B cell (primary cell): ENCODE data around the gene SNRNP70. TPM values are rescaled to one million over a fixed set of nuclear protein-coding genes. Genes with fewer than 3 reads are reported as not detected.
"Not testable (repeated sequence)": the region's sequence is repeated elsewhere in the genome, so short reads cannot be mapped to it uniquely, and the experiment has no call there.

ENCODE experiments used
- ATAC-seq: fragments of 200-7000 bp; cut with Tn5 transposase; one replicate; pipeline ENCODE4 v1.10.0; 2021; ENCODE audit warnings: low read depth, mild to moderate bottlenecking, moderate number of reproducible peaks, moderate library complexity
- CTCF ChIA-PET: fragments of 350-600 bp; sonication (Branson Sonifier 250); formaldehyde crosslinking; loops from one replicate; lab custom pipeline; 2021; ENCODE audit warnings: antibody characterized with exemption, inconsistent platforms; lab: Charles Lee
- POLR2A ChIA-PET: fragments of 350-600 bp; sonication (Branson Sonifier 250); formaldehyde crosslinking; loops from one replicate; lab custom pipeline; 2021; ENCODE audit warnings: antibody characterized with exemption; lab: Charles Lee
- DNase-seq: peaks from one replicate; pipeline ENCODE4 v3.0.0; 2013
- H2AFZ ChIP-seq: 2 replicates; pipeline ENCODE4 v1.6.1; 2012; ENCODE audit warnings: mild to moderate bottlenecking, low read depth, low read length; ENCODE audit not compliant: insufficient read depth, poor library complexity, severe bottlenecking
- H3K27ac ChIP-seq, 2 donors: 1 replicate in 1 of 2; 2 replicates in 1 of 2; pipeline ENCODE4 v1.5.1; 2012 to 2013; ENCODE audit warnings: low read length in 2 of 2, mild to moderate bottlenecking in 2 of 2, moderate library complexity in 1 of 2
- H3K27me3 ChIP-seq, 4 experiments: fragments of 200-600 bp in 1 of 4; sonication (generic) in 1 of 4; replicated peaks in 1 of 4; 1 replicate in 2 of 4; 2 replicates in 2 of 4; pipeline versions ENCODE4 v1.6.1 to v1.7.0; 2013 to 2016; ENCODE audit warnings: low read length in 3 of 4, mild to moderate bottlenecking in 2 of 4, mixed read lengths in 1 of 4, moderate library complexity in 1 of 4; ENCODE audit not compliant: insufficient read depth in 4 of 4, control insufficient read depth in 3 of 4; ENCODE audit errors: control extremely low read depth in 1 of 4
- H3K36me3 ChIP-seq, 2 experiments: replicated peaks in 1 of 2; 1 replicate in 1 of 2; 2 replicates in 1 of 2; pipeline versions ENCODE4 v1.6.1 to v1.7.1; 2013; ENCODE audit warnings: low read length in 1 of 2; ENCODE audit not compliant: insufficient read depth in 2 of 2, control insufficient read depth in 1 of 2; ENCODE audit errors: control extremely low read depth in 1 of 2, extremely low read depth in 1 of 2
- H3K4me1 ChIP-seq, 2 donors: fragments of 200-600 bp in 1 of 2; sonication (generic) in 1 of 2; 1 replicate in 1 of 2; 2 replicates in 1 of 2; pipeline versions ENCODE4 v1.5.1 to v1.6.1; 2013 to 2017; ENCODE audit warnings: low read length in 2 of 2; ENCODE audit not compliant: control insufficient read depth in 2 of 2, insufficient read depth in 2 of 2
- H3K4me2 ChIP-seq: replicated peaks from 2 replicates; pipeline ENCODE3; 2012; ENCODE audit warnings: mild to moderate bottlenecking, low read depth, low read length; ENCODE audit not compliant: poor library complexity, severe bottlenecking
- H3K4me3 ChIP-seq, 5 experiments: fragments of 200-600 bp in 1 of 5; sonication (generic) in 1 of 5; 1 replicate in 3 of 5; 2 replicates in 2 of 5; pipeline versions ENCODE4 v1.5.1 to v1.7.0; 2011 to 2016; ENCODE audit warnings: low read length in 4 of 5, mild to moderate bottlenecking in 4 of 5, low read depth in 2 of 5, control low read depth in 1 of 5, moderate library complexity in 1 of 5; ENCODE audit not compliant: insufficient read depth in 1 of 5; ENCODE audit errors: control extremely low read depth in 1 of 5, extremely low read depth in 1 of 5
- H3K79me2 ChIP-seq: fragments of 200-600 bp; sonication (generic); one replicate; pipeline ENCODE4 v1.6.0; 2016; ENCODE audit warnings: low read length; ENCODE audit not compliant: control insufficient read depth, insufficient read depth
- H3K9ac ChIP-seq: fragments of 200-600 bp; sonication (generic); 2 replicates; pipeline ENCODE4 v1.6.1; 2017; ENCODE audit warnings: mild to moderate bottlenecking, low read length, moderate library complexity
- H3K9me3 ChIP-seq, 3 donors: one replicate each; pipeline versions ENCODE4 v1.6.1 to v1.7.1; 2013; ENCODE audit warnings: low read length in 2 of 3; ENCODE audit not compliant: control insufficient read depth in 2 of 3, insufficient read depth in 1 of 3; ENCODE audit errors: control extremely low read depth in 1 of 3
- H4K20me1 ChIP-seq: 2 replicates; pipeline ENCODE4 v1.6.0; 2012; ENCODE audit warnings: mild to moderate bottlenecking, low read length; ENCODE audit not compliant: insufficient read depth, control insufficient read depth, poor library complexity, severe bottlenecking
- H3K27ac Mint-ChIP-seq: one replicate; pipeline ENCODE4 v1.8.0; 2021; ENCODE audit warnings: mixed read lengths
- H3K27me3 Mint-ChIP-seq: one replicate; pipeline ENCODE4 v1.8.0; 2021; ENCODE audit warnings: mixed read lengths
- H3K4me1 Mint-ChIP-seq: one replicate; pipeline ENCODE4 v1.8.0; 2021; ENCODE audit warnings: mixed read lengths
- H3K4me3 Mint-ChIP-seq: one replicate; pipeline ENCODE4 v1.8.0; 2021; ENCODE audit warnings: mixed read lengths
- H3K9me3 Mint-ChIP-seq: one replicate; pipeline ENCODE4 v1.8.0; 2022; ENCODE audit warnings: mixed read lengths; ENCODE audit not compliant: insufficient read depth
- EZH2 ChIP-seq: IDR thresholded peaks from 2 replicates; pipeline ENCODE4 v1.6.1; 2012; ENCODE audit warnings: borderline replicate concordance, low read depth, mild to moderate bottlenecking, moderate library complexity, low read length; ENCODE audit not compliant: insufficient read depth, poor library complexity, severe bottlenecking
- WGBS: methylation state at CpG from one replicate; pipeline ENCODE4 v1.1.5; 2013; ENCODE audit warnings: missing lambda C conversion rate; ENCODE audit not compliant: insufficient coverage; 5-methylcytosine and 5-hydroxymethylcytosine counted together
- intact Hi-C: fragments of 100-400 bp; cut with micrococcal nuclease; formaldehyde crosslinking; loops from one replicate; pipeline ENCODE4 v1.10.0; 2022
- polyA plus RNA-seq: library from polyadenylated mRNA; depleted of rRNA; stranded (reverse); fragments of >200 nt; gene quantifications from 2 replicates; pipeline ENCODE4 v1.2.3, GENCODE V29; 2012
- total RNA-seq, 2 donors: library from RNA; stranded (reverse); fragments of 120-200 nt in 1 of 2; gene quantifications; 1 replicate in 1 of 2; 2 replicates in 1 of 2; pipeline versions ENCODE4 v1.2.3 to v1.2.4, GENCODE V29; 2013 to 2022
- TF ChIP-seq, protein P1 (sequence below): fragments of 200-600 bp; IDR thresholded peaks from one replicate; pipeline ENCODE4 v1.8.0; 2022; ENCODE audit warnings: antibody characterized with exemption, mild to moderate bottlenecking

SNRNP70 gene
- total and polyA plus RNA-seq, 2 donors (not counting 1 experiment from before 2014, with no cell fraction given): 598 to 954 TPM

DNA sequence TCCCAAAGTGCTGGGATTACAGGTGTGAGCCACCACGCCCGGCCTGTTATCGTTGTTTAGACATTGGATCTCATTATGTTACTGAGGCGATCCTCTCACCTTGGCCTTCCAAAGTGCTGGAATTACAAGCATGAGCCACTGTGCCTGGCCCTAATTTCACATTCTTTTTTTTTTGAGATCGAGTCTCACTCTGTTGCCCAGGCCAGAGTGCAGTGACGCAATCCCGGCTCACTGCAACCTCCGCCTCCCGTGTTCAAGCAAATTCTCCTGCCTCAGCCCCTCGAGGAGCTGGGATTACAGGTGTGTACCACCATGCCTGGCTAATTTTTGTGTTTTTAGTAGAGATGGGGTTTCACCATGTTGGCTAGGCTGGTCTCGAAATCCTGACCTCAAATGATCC is 38.0 kb downstream of the SNRNP70 start:
- H3K4me1 ChIP-seq: peaks cover 15 to 22% of the 10 kb centered on the region in 2 donors
- H2AFZ ChIP-seq, H3K27ac Mint-ChIP-seq, H3K9me3 Mint-ChIP-seq, H3K36me3 ChIP-seq, H3K9me3 ChIP-seq, H3K4me3 Mint-ChIP-seq, intact Hi-C loops, H3K4me3 ChIP-seq, DNase-seq, POLR2A ChIA-PET, H3K27ac ChIP-seq, H4K20me1 ChIP-seq, H3K79me2 ChIP-seq, H3K27me3 Mint-ChIP-seq, H3K4me2 ChIP-seq, H3K9ac ChIP-seq, ATAC-seq: not testable (repeated sequence)
- H3K4me1 Mint-ChIP-seq: peaks cover 21% of the 10 kb centered on the region
- CTCF ChIA-PET: interaction anchor here (0.7 kb wide), 1 partner anchor 17 kb away, joined by 4 read pairs; no protein-coding TSS in a partner anchor
- H3K27me3 ChIP-seq: peaks cover 0 to 11% (median 2%) of the 10 kb centered on the region in 4 experiments
- 94% methylated on average over 11 of the region's 11 CpGs for WGBS

DNA sequence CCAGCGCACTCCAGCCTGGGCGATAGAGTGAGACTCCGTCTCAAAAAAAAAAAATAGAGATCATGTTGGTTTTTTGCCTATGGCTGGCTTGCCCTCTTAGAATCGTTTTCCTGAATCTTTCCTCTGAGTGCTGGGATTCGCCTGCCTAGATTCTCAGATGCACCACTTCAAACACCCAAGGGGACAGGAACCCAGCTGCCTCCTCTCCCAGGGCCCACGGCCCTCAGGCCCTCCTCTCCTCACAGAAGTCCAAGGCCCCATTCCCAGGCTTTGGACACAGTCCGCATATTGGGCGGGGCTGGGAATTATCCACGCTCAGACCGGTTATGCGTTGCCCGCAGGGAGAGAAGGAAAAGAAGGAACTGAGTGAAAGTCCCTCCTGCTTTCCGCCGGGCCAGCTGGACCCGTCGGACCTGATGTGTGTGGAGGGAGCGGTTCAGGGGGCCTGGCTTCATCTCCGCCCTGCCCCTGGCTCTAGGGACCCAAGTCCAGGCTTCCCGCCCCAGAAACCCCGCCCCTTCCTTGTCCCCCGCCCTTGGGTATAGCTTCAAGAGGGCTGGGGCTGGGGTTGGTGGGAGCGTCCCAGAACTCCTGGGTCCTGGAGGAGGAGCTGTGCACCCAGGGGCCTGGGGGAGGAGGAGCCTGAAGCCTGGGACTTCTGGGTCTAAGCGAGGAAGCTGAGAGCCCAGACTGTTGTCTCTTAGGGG is 39.9 kb downstream of the SNRNP70 start:
- ATAC-seq (no peak), DNase-seq (no peak)
- Histone ChIP-seq H3K4me1 (peaks cover 13 to 16% of the 10 kb centered on the region in 2 donors), H3K4me3 (no peak overlapping the region), H4K20me1 (no peaks in the 10 kb centered on the region), H3K4me2 (no peak overlapping the region), H3K27ac (no peak overlapping the region), H3K9ac (no peak overlapping the region), H3K79me2 (no peaks in the 10 kb centered on the region), H2AFZ (no peak overlapping the region), H3K9me3 (peaks cover 0 to 11% (median 0%) of the 10 kb centered on the region in 3 donors), H3K27me3 (peaks cover 0 to 6% (median 0%) of the 10 kb centered on the region in 4 experiments), H3K36me3 (no peaks in the 10 kb centered on the region)
- Mint-ChIP-seq H3K9me3 (no peaks in the 10 kb centered on the region), H3K27me3 (peaks cover 6% of the 10 kb centered on the region), H3K4me1 (peaks cover 22% of the 10 kb centered on the region), H3K4me3 (no peak overlapping the region), H3K27ac (no peak overlapping the region)
- WGBS: 87% methylated on average over 22 of the region's 23 CpGs
- POLR2A ChIA-PET: no interaction called here
- TF ChIP-seq, protein P1, sequence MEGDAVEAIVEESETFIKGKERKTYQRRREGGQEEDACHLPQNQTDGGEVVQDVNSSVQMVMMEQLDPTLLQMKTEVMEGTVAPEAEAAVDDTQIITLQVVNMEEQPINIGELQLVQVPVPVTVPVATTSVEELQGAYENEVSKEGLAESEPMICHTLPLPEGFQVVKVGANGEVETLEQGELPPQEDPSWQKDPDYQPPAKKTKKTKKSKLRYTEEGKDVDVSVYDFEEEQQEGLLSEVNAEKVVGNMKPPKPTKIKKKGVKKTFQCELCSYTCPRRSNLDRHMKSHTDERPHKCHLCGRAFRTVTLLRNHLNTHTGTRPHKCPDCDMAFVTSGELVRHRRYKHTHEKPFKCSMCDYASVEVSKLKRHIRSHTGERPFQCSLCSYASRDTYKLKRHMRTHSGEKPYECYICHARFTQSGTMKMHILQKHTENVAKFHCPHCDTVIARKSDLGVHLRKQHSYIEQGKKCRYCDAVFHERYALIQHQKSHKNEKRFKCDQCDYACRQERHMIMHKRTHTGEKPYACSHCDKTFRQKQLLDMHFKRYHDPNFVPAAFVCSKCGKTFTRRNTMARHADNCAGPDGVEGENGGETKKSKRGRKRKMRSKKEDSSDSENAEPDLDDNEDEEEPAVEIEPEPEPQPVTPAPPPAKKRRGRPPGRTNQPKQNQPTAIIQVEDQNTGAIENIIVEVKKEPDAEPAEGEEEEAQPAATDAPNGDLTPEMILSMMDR: no peak
- TF ChIP-seq EZH2: no peak
- intact Hi-C loops: loop anchor here (5.0 kb wide), 1 partner anchor 682 kb away; no protein-coding TSS in a partner anchor
- CTCF ChIA-PET: no interaction called here
